Neural cell (in vitro differentiated cells): ENCODE data around the gene MAML3. TPM values are rescaled to one million over a fixed set of nuclear protein-coding genes. Genes with fewer than 3 reads are reported as not detected.

ENCODE experiments used
- H2AFZ ChIP-seq: fragments of 200-600, 300-800 bp; sonication (generic), shearing (Covaris generic); 2 replicates; pipeline ENCODE4 v1.6.0; 2014; ENCODE audit warnings: low read depth, mild to moderate bottlenecking, antibody characterized with exemption, low read length, moderate library complexity
- H3F3A ChIP-seq: fragments of 200-600 bp; shearing (Covaris generic); 2 replicates; pipeline ENCODE4 v1.6.1; 2016; ENCODE audit warnings: mild to moderate bottlenecking, moderate library complexity, mixed read lengths, antibody characterized with exemption, low read length; ENCODE audit not compliant: insufficient read depth, poor library complexity, severe bottlenecking
- H3K27ac ChIP-seq: fragments of 200-600, 300-800 bp; sonication (generic), shearing (Covaris generic); 2 replicates; pipeline ENCODE4 v1.5.1; 2014; ENCODE audit warnings: mild to moderate bottlenecking, low read length, moderate library complexity
- H3K27me3 ChIP-seq: fragments of 300-800, 200-600 bp; sonication (generic), shearing (Covaris generic); 2 replicates; pipeline ENCODE4 v1.6.0; 2014; ENCODE audit warnings: mild to moderate bottlenecking, low read depth, low read length, moderate library complexity; ENCODE audit not compliant: insufficient read depth
- H3K36me3 ChIP-seq: fragments of 300-800, 200-600 bp; sonication (generic), shearing (Covaris generic); 2 replicates; pipeline ENCODE4 v1.5.1; 2014; ENCODE audit warnings: mild to moderate bottlenecking, antibody characterized with exemption, low read length, moderate library complexity; ENCODE audit not compliant: insufficient read depth
- H3K4me2 ChIP-seq: fragments of 300-800, 200-600 bp; sonication (generic), shearing (Covaris generic); 2 replicates; pipeline ENCODE4 v1.6.0; 2014; ENCODE audit warnings: mild to moderate bottlenecking, low read length
- H3K4me3 ChIP-seq: fragments of 300-800, 200-600 bp; sonication (generic), shearing (Covaris generic); 2 replicates; pipeline ENCODE4 v1.5.1; 2014; ENCODE audit warnings: mild to moderate bottlenecking, low read length, moderate library complexity
- H3K79me2 ChIP-seq: fragments of 200-600 bp; shearing (Covaris generic); replicated peaks from 2 replicates; pipeline ENCODE4 v1.6.0; 2014; ENCODE audit warnings: mild to moderate bottlenecking, low read length, moderate library complexity; ENCODE audit not compliant: insufficient read depth
- H3K9ac ChIP-seq: fragments of 300-800, 200-600 bp; sonication (generic), shearing (Covaris generic); 2 replicates; pipeline ENCODE4 v1.6.1; 2016; ENCODE audit warnings: mild to moderate bottlenecking, low read length, mixed read lengths
- H3K9me2 ChIP-seq: fragments of 200-600 bp; shearing (Covaris generic); 2 replicates; pipeline ENCODE4 v1.6.1; 2016; ENCODE audit warnings: mild to moderate bottlenecking, low read length, mixed read lengths; ENCODE audit not compliant: insufficient read depth
- H3K9me3 ChIP-seq: fragments of 200-600, 300-800 bp; sonication (generic), shearing (Covaris generic); 2 replicates; pipeline ENCODE4 v1.6.1; 2016; ENCODE audit warnings: mild to moderate bottlenecking, mixed run types, low read length, moderate library complexity, mixed read lengths
- H4K20me1 ChIP-seq: fragments of 200-600 bp; shearing (Covaris generic); 2 replicates; pipeline ENCODE4 v1.6.1; 2016; ENCODE audit warnings: mild to moderate bottlenecking, mixed run types; ENCODE audit not compliant: insufficient read depth
- EP300 ChIP-seq: fragments of 450-650 bp; conservative IDR thresholded peaks from 2 replicates; pipeline ENCODE4 v1.6.1; 2014; ENCODE audit warnings: antibody characterized with exemption, mild to moderate bottlenecking, moderate library complexity; ENCODE audit not compliant: poor library complexity, severe bottlenecking
- EZH2 ChIP-seq: fragments of 200-600, 300-800 bp; shearing (Covaris generic), sonication (generic); IDR thresholded peaks from 2 replicates; pipeline ENCODE4 v1.6.1; 2014; ENCODE audit warnings: antibody characterized with exemption, low read length, borderline replicate concordance, mild to moderate bottlenecking; ENCODE audit not compliant: insufficient read depth, poor library complexity, severe bottlenecking
- MXI1 ChIP-seq: fragments of 450-650 bp; conservative IDR thresholded peaks from 2 replicates; pipeline ENCODE4 v1.6.1; 2014; ENCODE audit warnings: antibody characterized with exemption, mild to moderate bottlenecking; ENCODE audit not compliant: poor library complexity, severe bottlenecking
- POLR2AphosphoS5 ChIP-seq: IDR thresholded peaks from 2 replicates; pipeline ENCODE4 v1.6.1; 2012
- RAD21 ChIP-seq: fragments of 450-650 bp; conservative IDR thresholded peaks from 2 replicates; pipeline ENCODE4 v1.6.1; 2014; ENCODE audit warnings: antibody characterized with exemption, mild to moderate bottlenecking, moderate library complexity
- REST ChIP-seq: IDR thresholded peaks from 2 replicates; pipeline ENCODE4 v1.6.1; 2012; ENCODE audit warnings: borderline replicate concordance
- SMC3 ChIP-seq: fragments of 450-650 bp; conservative IDR thresholded peaks from 2 replicates; pipeline ENCODE4 v1.6.1; 2014; ENCODE audit warnings: antibody characterized with exemption, mild to moderate bottlenecking, moderate library complexity; ENCODE audit not compliant: poor library complexity
- TAF1 ChIP-seq: IDR thresholded peaks from 2 replicates; pipeline ENCODE4 v1.6.1; 2012; ENCODE audit warnings: low read depth
- polyA plus RNA-seq: library from polyadenylated mRNA; depleted of rRNA; stranded (reverse); fragments of >200 nt; gene quantifications from 2 replicates; pipeline ENCODE4 v1.2.3, GENCODE V29; 2014
- TF ChIP-seq, protein P1 (sequence below): fragments of 450-650 bp; IDR thresholded peaks from 2 replicates; pipeline ENCODE4 v1.5.1; 2014; ENCODE audit warnings: antibody characterized with exemption, mild to moderate bottlenecking, moderate library complexity; ENCODE audit not compliant: poor library complexity, severe bottlenecking

Gene MAML3
- polyA plus RNA-seq, 1 donor from 2014 or later: 10.2 TPM

DNA sequence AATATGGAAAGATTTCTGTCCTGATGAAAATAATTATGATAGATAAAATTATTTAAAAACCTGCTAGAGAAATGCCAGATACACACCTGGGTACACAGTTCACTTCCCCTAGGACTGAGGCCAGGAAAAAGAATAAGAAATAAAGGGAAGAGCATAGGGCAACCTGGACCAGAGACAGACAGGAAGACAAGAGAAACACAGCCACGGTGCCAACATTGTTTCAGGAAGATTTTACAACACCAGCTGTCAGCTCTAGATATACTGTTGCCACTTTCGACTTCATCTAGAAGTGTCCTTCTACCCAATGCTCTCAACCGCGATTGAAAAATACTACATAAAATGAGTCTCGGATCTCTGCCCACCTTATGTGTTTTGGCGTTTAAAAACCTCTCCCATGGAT lies 128.5 kb downstream of the MAML3 start:
- TF ChIP-seq POLR2AphosphoS5 (no peak), EZH2 (no peak), TAF1 (no peak), EP300 (no peak), RAD21 (no peak), MXI1 (no peak), SMC3 (no peak), REST (no peak)
- TF ChIP-seq, protein P1, sequence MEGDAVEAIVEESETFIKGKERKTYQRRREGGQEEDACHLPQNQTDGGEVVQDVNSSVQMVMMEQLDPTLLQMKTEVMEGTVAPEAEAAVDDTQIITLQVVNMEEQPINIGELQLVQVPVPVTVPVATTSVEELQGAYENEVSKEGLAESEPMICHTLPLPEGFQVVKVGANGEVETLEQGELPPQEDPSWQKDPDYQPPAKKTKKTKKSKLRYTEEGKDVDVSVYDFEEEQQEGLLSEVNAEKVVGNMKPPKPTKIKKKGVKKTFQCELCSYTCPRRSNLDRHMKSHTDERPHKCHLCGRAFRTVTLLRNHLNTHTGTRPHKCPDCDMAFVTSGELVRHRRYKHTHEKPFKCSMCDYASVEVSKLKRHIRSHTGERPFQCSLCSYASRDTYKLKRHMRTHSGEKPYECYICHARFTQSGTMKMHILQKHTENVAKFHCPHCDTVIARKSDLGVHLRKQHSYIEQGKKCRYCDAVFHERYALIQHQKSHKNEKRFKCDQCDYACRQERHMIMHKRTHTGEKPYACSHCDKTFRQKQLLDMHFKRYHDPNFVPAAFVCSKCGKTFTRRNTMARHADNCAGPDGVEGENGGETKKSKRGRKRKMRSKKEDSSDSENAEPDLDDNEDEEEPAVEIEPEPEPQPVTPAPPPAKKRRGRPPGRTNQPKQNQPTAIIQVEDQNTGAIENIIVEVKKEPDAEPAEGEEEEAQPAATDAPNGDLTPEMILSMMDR: no peak
- no peaks in the 10 kb centered on the region for H3K9me3 ChIP-seq
- no peak overlapping the region for H3K4me2 ChIP-seq
- H3K4me3 ChIP-seq: no peak overlapping the region
- no peak overlapping the region for H2AFZ ChIP-seq
- no peak overlapping the region for H3K27ac ChIP-seq
- H3F3A ChIP-seq: peaks cover 4% of the 10 kb centered on the region
- H3K27me3 ChIP-seq: no peaks in the 10 kb centered on the region
- peaks cover 6% of the 10 kb centered on the region for H3K79me2 ChIP-seq
- no peak overlapping the region for H3K9ac ChIP-seq
- no peaks in the 10 kb centered on the region for H3K9me2 ChIP-seq
- H4K20me1 ChIP-seq: no peaks in the 10 kb centered on the region
- no peaks in the 10 kb centered on the region for H3K36me3 ChIP-seq

- TF ChIP-seq POLR2AphosphoS5: no peak
- TF ChIP-seq SMC3: no peak
- TF ChIP-seq EZH2: no peak
- TF ChIP-seq RAD21: no peak
- TF ChIP-seq TAF1: no peak
- TF ChIP-seq REST: no peak
- TF ChIP-seq, protein P1: no peak
- Histone ChIP-seq H3K79me2 (peaks cover 10% of the 10 kb centered on the region), H3K4me3 (no peak overlapping the region), H3K9ac (no peak overlapping the region), H3K27me3 (no peaks in the 10 kb centered on the region), H3K4me2 (no peak overlapping the region), H2AFZ (no peak overlapping the region), H3K9me3 (no peaks in the 10 kb centered on the region), H3K27ac (no peak overlapping the region), H3K36me3 (no peaks in the 10 kb centered on the region), H3K9me2 (no peaks in the 10 kb centered on the region), H4K20me1 (no peaks in the 10 kb centered on the region), H3F3A (no peaks in the 10 kb centered on the region)
Observed at GRCh38 chr4:140020457-140021361, 133.3 kb downstream of the MAML3 start.
